Activated naive CD4-positive, alpha-beta T cell treated with anti-CD3 and anti-CD28 coated beads, Interleukin-2, amount 10 ng/mL, durations not matched to agents 7 days and 5 days (primary cell): Measurements from ENCODE around the gene TMEM108.

ENCODE experiments used
- CTCF ChIA-PET: fragments of 350-600 bp; sonication (Branson Sonifier 250); formaldehyde crosslinking; loops from one replicate; lab custom pipeline; 2021; ENCODE audit warnings: antibody characterized with exemption; lab: Charles Lee
- DNase-seq: peaks from one replicate; pipeline ENCODE4 v3.0.0-alpha.2; 2020
- H3K27ac Mint-ChIP-seq: one replicate; pipeline ENCODE4 v1.8.0; 2021; ENCODE audit warnings: mild to moderate bottlenecking, moderate library complexity, mixed read lengths
- H3K27me3 Mint-ChIP-seq: one replicate; pipeline ENCODE4 v1.8.0; 2021; ENCODE audit warnings: mild to moderate bottlenecking, mixed read lengths
- H3K36me3 Mint-ChIP-seq: one replicate; pipeline ENCODE4 v1.8.0; 2021; ENCODE audit warnings: mixed read lengths
- H3K4me1 Mint-ChIP-seq: one replicate; pipeline ENCODE4 v1.8.0; 2021; ENCODE audit warnings: mixed read lengths
- H3K4me3 Mint-ChIP-seq: one replicate; pipeline ENCODE4 v1.8.0; 2021; ENCODE audit warnings: mild to moderate bottlenecking, moderate library complexity, mixed read lengths
- H3K9me3 Mint-ChIP-seq: one replicate; pipeline ENCODE4 v1.8.0; 2021; ENCODE audit warnings: mixed read lengths

TMEM108 gene

DNA sequence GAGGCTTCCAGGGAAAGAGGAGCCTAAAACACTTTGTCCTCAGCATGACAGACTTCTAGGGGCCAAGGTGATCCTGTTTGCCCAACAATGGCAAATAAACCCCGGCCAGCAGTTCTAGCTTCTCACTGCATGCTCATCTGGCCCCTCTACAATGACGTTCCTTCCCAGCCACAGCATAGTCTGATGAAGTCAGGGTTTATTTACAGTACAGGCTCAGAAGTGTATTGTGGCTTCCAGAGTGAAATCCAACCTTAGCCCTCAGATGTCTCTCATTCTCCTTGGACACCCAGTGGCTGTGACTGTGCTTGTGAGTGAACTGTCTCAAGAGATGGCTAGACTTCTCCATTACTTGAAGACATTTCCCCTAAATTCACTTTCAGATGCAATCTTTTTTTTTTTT, 402.5 kb downstream of the TMEM108 start:
- CTCF ChIA-PET = interaction anchor here (1.3 to 2.0 kb wide), 2 partner anchors 16 to 138 kb away, joined by 6 to 7 read pairs; no protein-coding TSS in a partner anchor
- Mint-ChIP-seq H3K9me3 (peaks cover 10% of the 10 kb centered on the region), H3K4me1 (peaks cover 41% of the 10 kb centered on the region), H3K4me3 (no peak overlapping the region), H3K27me3 (no peaks in the 10 kb centered on the region), H3K36me3 (peaks cover 11% of the 10 kb centered on the region), H3K27ac (no peak overlapping the region)
- no peak for DNase-seq

DNA sequence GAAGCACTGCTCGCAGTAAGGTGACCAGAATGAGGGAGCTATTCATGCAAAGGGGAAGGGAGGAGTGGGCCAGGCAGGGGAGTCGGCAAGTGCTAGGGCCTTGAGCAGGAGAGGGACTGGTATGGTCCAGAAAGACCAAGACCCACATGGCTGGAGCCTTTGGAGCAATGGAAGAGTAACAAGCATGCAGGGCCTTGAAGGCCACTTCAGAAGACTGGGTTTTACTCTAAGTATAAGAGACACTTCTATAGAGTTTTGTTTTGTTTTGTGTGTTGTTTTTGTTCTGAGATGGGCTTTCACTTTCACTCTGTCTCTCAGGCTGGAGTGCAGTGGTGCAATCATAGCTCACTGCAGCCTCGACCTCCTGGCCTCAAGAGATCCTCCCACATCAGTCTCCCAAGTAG, 403.7 kb downstream of the TMEM108 start:
- DNase-seq = peak; percentile 54
- H3K36me3 Mint-ChIP-seq = peaks cover 11% of the 10 kb centered on the region
- H3K9me3 Mint-ChIP-seq = peaks cover 10% of the 10 kb centered on the region
- peak overlapping the region; percentile 74 for H3K4me3 Mint-ChIP-seq
- H3K27ac Mint-ChIP-seq = peak overlapping the region; percentile 99
- no peaks in the 10 kb centered on the region for H3K27me3 Mint-ChIP-seq
- CTCF ChIA-PET = interaction anchor here (0.9 to 2.0 kb wide), 7 partner anchors 17 to 715 kb away, joined by 3 to 7 read pairs (median 4); no protein-coding TSS in a partner anchor
- peaks cover 41% of the 10 kb centered on the region for H3K4me1 Mint-ChIP-seq

DNA sequence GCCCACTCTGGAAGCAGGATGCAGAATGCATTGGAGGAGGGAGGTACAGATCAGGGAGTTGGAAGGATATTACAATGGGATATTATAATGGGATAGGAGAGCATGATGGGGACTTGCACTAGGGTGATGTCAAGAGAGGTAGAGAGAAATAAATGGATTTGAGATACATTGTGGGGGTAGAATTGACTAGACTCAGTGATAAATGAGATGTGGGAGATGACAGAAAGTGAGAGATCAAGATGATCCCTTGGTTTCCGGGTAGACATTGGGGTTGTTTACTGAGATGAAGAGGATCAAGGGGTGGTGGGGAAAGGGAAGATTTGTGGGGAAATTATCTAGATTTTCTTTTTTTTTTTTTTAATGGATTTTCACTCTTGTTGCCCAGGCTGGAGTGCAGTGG, 404.3 kb downstream of the TMEM108 start:
- H3K4me3 Mint-ChIP-seq = peak overlapping the region; percentile 74
- H3K27me3 Mint-ChIP-seq = no peaks in the 10 kb centered on the region
- peaks cover 42% of the 10 kb centered on the region for H3K4me1 Mint-ChIP-seq
- H3K27ac Mint-ChIP-seq = peak overlapping the region; percentile 99
- H3K9me3 Mint-ChIP-seq = peaks cover 10% of the 10 kb centered on the region
- CTCF ChIA-PET = interaction anchor here (1.0 to 2.0 kb wide), 3 partner anchors 22 to 136 kb away, joined by 3 to 6 read pairs (median 3); no protein-coding TSS in a partner anchor
- H3K36me3 Mint-ChIP-seq = peaks cover 11% of the 10 kb centered on the region
- DNase-seq = no peak

DNA sequence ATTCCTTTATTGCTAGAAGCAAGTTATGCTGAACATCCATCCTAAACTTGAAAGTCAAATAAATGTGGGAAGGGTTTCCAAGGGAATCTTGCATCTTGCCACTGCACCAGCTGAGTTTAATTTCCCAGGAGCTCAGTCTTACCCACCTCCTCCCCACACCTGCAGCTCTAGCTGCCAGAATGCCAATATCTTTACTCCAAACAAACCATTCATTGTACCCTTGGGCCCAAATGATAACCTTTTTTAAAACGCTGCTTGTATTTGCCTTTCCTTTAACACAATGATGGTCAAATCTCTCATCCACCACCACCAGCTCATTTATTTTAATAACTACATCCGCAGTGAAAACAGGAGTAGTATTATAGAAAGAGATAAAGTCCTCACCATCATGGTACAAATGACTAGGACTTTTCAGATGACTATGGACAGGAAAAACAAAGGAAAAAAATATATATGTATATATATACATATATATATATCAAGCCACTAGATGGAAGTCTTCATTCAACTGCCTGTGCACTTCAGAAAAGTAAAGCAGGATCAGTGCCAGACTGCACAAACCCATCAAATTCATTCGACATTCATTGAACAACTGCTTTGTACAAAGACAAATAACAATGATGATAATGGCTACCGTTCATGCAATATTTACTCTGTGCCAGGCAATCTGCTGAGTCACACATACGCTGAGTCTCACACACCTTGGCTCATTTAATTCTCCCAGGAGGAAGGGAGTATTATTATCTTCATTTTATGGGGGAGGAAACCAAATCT, 405.6 kb downstream of the TMEM108 start:
- CTCF ChIA-PET = interaction anchor here (0.9 to 1.3 kb wide), 3 partner anchors 31 to 134 kb away, joined by 3 to 10 read pairs (median 3); no protein-coding TSS in a partner anchor
- Mint-ChIP-seq H3K4me1 (peaks cover 46% of the 10 kb centered on the region), H3K9me3 (peaks cover 10% of the 10 kb centered on the region), H3K4me3 (no peak overlapping the region), H3K36me3 (peaks cover 14% of the 10 kb centered on the region), H3K27ac (peak overlapping the region; percentile 11), H3K27me3 (no peaks in the 10 kb centered on the region)
- DNase-seq = no peak

GRCh38 chr3:133444423-133444774, 406.2 kb downstream of the TMEM108 start:
- no peak for DNase-seq
- Mint-ChIP-seq H3K9me3 (peaks cover 7% of the 10 kb centered on the region), H3K27ac (peak overlapping the region; percentile 16), H3K36me3 (peaks cover 11% of the 10 kb centered on the region), H3K27me3 (no peaks in the 10 kb centered on the region), H3K4me1 (peaks cover 52% of the 10 kb centered on the region), H3K4me3 (no peak overlapping the region)
- CTCF ChIA-PET = interaction anchor here (1.3 kb wide), 1 partner anchor 133 kb away, joined by 10 read pairs; no protein-coding TSS in a partner anchor

- Mint-ChIP-seq H3K4me3 (no peak overlapping the region), H3K27ac (peak overlapping the region; percentile 16), H3K27me3 (no peaks in the 10 kb centered on the region), H3K4me1 (peaks cover 54% of the 10 kb centered on the region), H3K36me3 (peaks cover 6% of the 10 kb centered on the region), H3K9me3 (peaks cover under 1% of the 10 kb centered on the region)
- CTCF ChIA-PET = interaction anchor here (0.7 to 3.0 kb wide), 3 partner anchors 9 to 374 kb away, joined by 3 to 13 read pairs (median 4); no protein-coding TSS in a partner anchor
- no peak for DNase-seq
Observed at GRCh38 chr3:133445108-133445507, 406.9 kb downstream of the TMEM108 start.
